H9 (cell line): ENCODE results near the gene FAM78A. TPM values are rescaled to one million over a fixed set of nuclear protein-coding genes. Genes with fewer than 3 reads are reported as not detected.

ENCODE experiments used
- DNase-seq: peaks from one replicate; pipeline ENCODE4 v3.0.0-alpha.2; 2017
- H2AFZ ChIP-seq: one replicate; pipeline ENCODE4 v1.6.1; 2013; ENCODE audit warnings: mild to moderate bottlenecking, low read length, control low read depth, moderate library complexity
- H2AK5ac ChIP-seq: 2 replicates; pipeline ENCODE4 v1.6.1; 2013; ENCODE audit warnings: low read length, control low read depth, mixed read lengths; ENCODE audit not compliant: insufficient read length
- H2BK120ac ChIP-seq: one replicate; pipeline ENCODE4 v1.6.1; 2013; ENCODE audit warnings: low read depth, mild to moderate bottlenecking, low read length, control low read depth, inconsistent platforms; ENCODE audit not compliant: poor library complexity, severe bottlenecking
- H2BK12ac ChIP-seq: 2 replicates; pipeline ENCODE4 v1.6.1; 2013; ENCODE audit warnings: low read length, control low read depth, mixed read lengths, low read depth; ENCODE audit not compliant: insufficient read length
- H2BK15ac ChIP-seq: 2 replicates; pipeline ENCODE4 v1.6.1; 2013; ENCODE audit warnings: low read depth, low read length, control low read depth
- H2BK20ac ChIP-seq: one replicate; pipeline ENCODE4 v1.6.1; 2013; ENCODE audit warnings: low read depth, mild to moderate bottlenecking, low read length, control low read depth, inconsistent platforms; ENCODE audit not compliant: poor library complexity, severe bottlenecking
- H2BK5ac ChIP-seq: 2 replicates; pipeline ENCODE4 v1.6.1; 2013; ENCODE audit warnings: low read length, control low read depth, mixed read lengths; ENCODE audit not compliant: insufficient read length
- H3K14ac ChIP-seq: 2 replicates; pipeline ENCODE4 v1.6.1; 2013; ENCODE audit warnings: low read length, control low read depth; ENCODE audit not compliant: insufficient read depth
- H3K18ac ChIP-seq: 2 replicates; pipeline ENCODE4 v1.6.1; 2013; ENCODE audit warnings: low read depth, mild to moderate bottlenecking, mixed read lengths, low read length, control low read depth; ENCODE audit not compliant: insufficient read length
- H3K23ac ChIP-seq: 2 replicates; pipeline ENCODE4 v1.6.1; 2013; ENCODE audit warnings: low read length, control low read depth, mixed read lengths, low read depth; ENCODE audit not compliant: insufficient read length
- H3K23me2 ChIP-seq: 2 replicates; pipeline ENCODE4 v1.6.1; 2013; ENCODE audit warnings: low read depth, mild to moderate bottlenecking, mixed read lengths, low read length, control low read depth; ENCODE audit not compliant: insufficient read length, poor library complexity, severe bottlenecking
- H3K27ac ChIP-seq: 2 replicates; pipeline ENCODE4 v1.5.1; 2013; ENCODE audit warnings: low read length, control low read depth, mixed read lengths, low read depth; ENCODE audit not compliant: insufficient read length
- H3K27me3 ChIP-seq: 2 replicates; pipeline ENCODE4 v1.6.1; 2013; ENCODE audit warnings: low read length, control low read depth, inconsistent platforms; ENCODE audit not compliant: insufficient read depth
- H3K4ac ChIP-seq: 2 replicates; pipeline ENCODE4 v1.6.1; 2013; ENCODE audit warnings: low read depth, mild to moderate bottlenecking, control low read depth, inconsistent platforms, low read length, moderate library complexity
- H3K4me1 ChIP-seq: 2 replicates; pipeline ENCODE4 v1.6.1; 2013; ENCODE audit warnings: low read length, control low read depth, inconsistent platforms; ENCODE audit not compliant: insufficient read depth
- H3K4me2 ChIP-seq: 2 replicates; pipeline ENCODE4 v1.6.1; 2013; ENCODE audit warnings: low read length, control low read depth, mixed read lengths; ENCODE audit not compliant: insufficient read length, insufficient read depth
- H3K56ac ChIP-seq: 2 replicates; pipeline ENCODE4 v1.6.1; 2013; ENCODE audit warnings: low read depth, mild to moderate bottlenecking, mixed read lengths, low read length, control low read depth; ENCODE audit not compliant: insufficient read length
- H3K79me1 ChIP-seq: 2 replicates; pipeline ENCODE4 v1.6.1; 2013; ENCODE audit warnings: low read depth, mild to moderate bottlenecking, moderate library complexity, low read length, control low read depth, inconsistent platforms; ENCODE audit not compliant: insufficient read depth, poor library complexity, severe bottlenecking
- H3K79me2 ChIP-seq: 2 replicates; pipeline ENCODE4 v1.6.1; 2013; ENCODE audit warnings: low read length, control low read depth, inconsistent platforms; ENCODE audit not compliant: insufficient read depth
- H3K9ac ChIP-seq: 2 replicates; pipeline ENCODE4 v1.6.1; 2013; ENCODE audit warnings: low read length, control low read depth, mixed read lengths; ENCODE audit not compliant: insufficient read length; ENCODE audit errors: extremely low read depth
- H3K9me3 ChIP-seq: one replicate; pipeline ENCODE4 v1.6.1; 2013; ENCODE audit warnings: low read depth, low read length, inconsistent platforms; ENCODE audit not compliant: control insufficient read depth
- H3T11ph ChIP-seq: one replicate; pipeline ENCODE4 v1.6.1; 2013; ENCODE audit warnings: mild to moderate bottlenecking, low read length, control low read depth, inconsistent platforms
- H4K20me1 ChIP-seq: one replicate; pipeline ENCODE4 v1.6.1; 2013; ENCODE audit not compliant: control insufficient read depth, insufficient read length, insufficient read depth
- H4K5ac ChIP-seq: 2 replicates; pipeline ENCODE4 v1.6.1; 2013; ENCODE audit warnings: low read depth, mild to moderate bottlenecking, mixed read lengths, low read length, control low read depth; ENCODE audit not compliant: insufficient read length
- H4K8ac ChIP-seq: replicated peaks from 2 replicates; pipeline ENCODE4 v1.6.1; 2013; ENCODE audit warnings: low read length, control low read depth, mixed read lengths, low read depth; ENCODE audit not compliant: insufficient read length
- H4K91ac ChIP-seq: 2 replicates; pipeline ENCODE4 v1.6.1; 2013; ENCODE audit warnings: low read depth, mild to moderate bottlenecking, moderate library complexity, mixed read lengths, low read length, control low read depth; ENCODE audit not compliant: insufficient read length
- H3K27ac Mint-ChIP-seq, 3 experiments: 2 replicates in 2 of 3; 3 replicates in 1 of 3; pipeline ENCODE4 v1.8.0; 2020 to 2021; ENCODE audit warnings: mixed read lengths in 3 of 3, mild to moderate bottlenecking in 1 of 3, moderate library complexity in 1 of 3
- H3K27me3 Mint-ChIP-seq: 2 replicates; pipeline ENCODE4 v1.8.0; 2021; ENCODE audit warnings: low read depth, mild to moderate bottlenecking, moderate library complexity, mixed read lengths
- H3K36me3 Mint-ChIP-seq, 3 experiments: 2 replicates in 2 of 3; 3 replicates in 1 of 3; pipeline ENCODE4 v1.8.0; 2020 to 2021; ENCODE audit warnings: low read depth in 3 of 3, mixed read lengths in 3 of 3; ENCODE audit not compliant: insufficient read depth in 1 of 3
- H3K4me1 Mint-ChIP-seq, 2 experiments: 2 replicates each; pipeline ENCODE4 v1.8.0; 2020; ENCODE audit warnings: mixed read lengths in 2 of 2
- H3K4me3 Mint-ChIP-seq, 2 experiments: 2 replicates in 1 of 2; 3 replicates in 1 of 2; pipeline ENCODE4 v1.8.0; 2020 to 2021; ENCODE audit warnings: mild to moderate bottlenecking in 2 of 2, mixed read lengths in 2 of 2, moderate library complexity in 1 of 2
- H3K9me3 Mint-ChIP-seq, 2 experiments: 2 replicates in 1 of 2; 3 replicates in 1 of 2; pipeline ENCODE4 v1.8.0; 2020; ENCODE audit warnings: mild to moderate bottlenecking in 2 of 2, mixed read lengths in 2 of 2, moderate library complexity in 1 of 2
- CTCF ChIP-seq: fragments of 200-600 bp; sonication (generic); conservative IDR thresholded peaks from 3 replicates; pipeline ENCODE4 v1.8.0; 2021; ENCODE audit warnings: antibody characterized with exemption, mild to moderate bottlenecking
- WGBS: extraction: QIAGEN DNeasy Blood & Tissue Kit; methylation state at CpG from one replicate; pipeline ENCODE4 v1.1.7; 2013; ENCODE audit warnings: missing lambda C conversion rate, low lambda C conversion rate, mixed read lengths; ENCODE audit not compliant: insufficient read length; ENCODE audit errors: extremely low coverage; 5-methylcytosine and 5-hydroxymethylcytosine counted together
- total RNA-seq: library from RNA; stranded (reverse); gene quantifications from 2 replicates; pipeline ENCODE4 v1.2.1, GENCODE V29; 2021

Gene FAM78A
- total RNA-seq, 1 experiment from 2014 or later = 1.9 TPM

DNA sequence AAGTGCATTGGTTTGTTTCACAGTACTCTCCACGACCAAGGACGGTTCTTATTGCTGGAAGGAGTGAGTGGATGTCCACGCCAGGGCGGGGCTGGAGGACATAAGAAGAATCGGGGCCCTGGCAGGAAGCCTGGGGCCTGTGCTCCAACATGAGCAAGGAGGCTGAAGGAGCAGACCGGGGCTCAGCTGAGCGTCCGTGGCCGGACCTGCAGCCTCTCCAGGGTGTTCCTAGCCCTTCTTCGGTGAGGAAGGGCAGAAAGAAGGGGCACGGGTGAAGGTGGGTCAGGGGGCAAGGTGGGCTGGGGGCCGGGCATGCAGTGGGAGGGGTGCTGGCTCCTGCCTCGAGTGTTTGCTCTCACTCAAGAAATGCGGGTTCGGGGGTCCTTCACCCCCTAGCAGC, 18.1 kb downstream of the FAM78A start:
- Histone ChIP-seq H3K79me1 (no peaks in the 10 kb centered on the region), H3K4ac (no peak overlapping the region), H3K27me3 (no peaks in the 10 kb centered on the region), H4K5ac (no peak overlapping the region), H2BK20ac (no peak overlapping the region), H4K8ac (no peak overlapping the region), H3K18ac (no peak overlapping the region), H3K27ac (no peak overlapping the region), H2BK12ac (no peak overlapping the region), H2BK15ac (no peak overlapping the region), H3K9me3 (no peaks in the 10 kb centered on the region), H3K4me1 (no peaks in the 10 kb centered on the region; the same call in 1 of the 2 replicates), H3K79me2 (no peaks in the 10 kb centered on the region), H2AFZ (no peak overlapping the region), H4K91ac (no peak overlapping the region), H3K14ac (no peak overlapping the region), H3K56ac (no peak overlapping the region), H3K23ac (no peak overlapping the region), H2BK5ac (no peak overlapping the region), H2AK5ac (no peak overlapping the region), H2BK120ac (no peak overlapping the region), H3K4me2 (no peak overlapping the region), H3K9ac (no peak overlapping the region), H3T11ph (no peak overlapping the region), H3K23me2 (peaks cover 5% of the 10 kb centered on the region), H4K20me1 (no peaks in the 10 kb centered on the region)
- H3K9me3 Mint-ChIP-seq = no peaks in the 10 kb centered on the region
- no CpG with 5 or more reads among the region's 15 CpGs for WGBS
- H3K27ac Mint-ChIP-seq = peak overlapping the region in 2 of 3 experiments; percentile 80 to 84; a peak in 2 of 7 replicates
- H3K4me3 Mint-ChIP-seq = no peak overlapping the region
- H3K27me3 Mint-ChIP-seq = no peaks in the 10 kb centered on the region
- peaks cover 11 to 31% of the 10 kb centered on the region in 2 experiments for H3K4me1 Mint-ChIP-seq
- no peak for DNase-seq
- peaks cover 0 to 4% (median 3%) of the 10 kb centered on the region in 3 experiments; a peak in 4 of 7 replicates for H3K36me3 Mint-ChIP-seq
- TF ChIP-seq CTCF = no peak
